Measurements from ENCODE around the gene PLPP2. TPM values are rescaled to one million over a fixed set of nuclear protein-coding genes. Genes with fewer than 3 reads are reported as not detected.

The PLPP2 gene
- total and polyA plus RNA-seq, 9 of the 15 experiments (the other 6 are each of a cell fraction or from before 2014, with no cell fraction given) = 0.51 to 4.4 (median 2.2) TPM; not detected in 1

- TF ChIP-seq TEAD4 (IDR thresholded peaks at IDR 0.05; ENCODE audit: low read length) (no peak), TEAD4 (CRISPR knock-in tag; IDR thresholded peaks at IDR 0.05; ENCODE audit: borderline replicate concordance) (no peak), ZNF740 (CRISPR knock-in tag; IDR thresholded peaks at IDR 0.05) (no peak), ZNF740 (tag; IDR thresholded peaks at IDR 0.05) (no peak), ATF6 (CRISPR knock-in tag; IDR thresholded peaks at IDR 0.05) (no peak), TGIF2 (CRISPR knock-in tag; IDR thresholded peaks at IDR 0.05) (no peak), ETV6 (IDR thresholded peaks at IDR 0.05; ENCODE audit: borderline replicate concordance in 1 of 2, low read depth in 2 of 2, low read length in 1 of 2) (no peak), ETV6 (CRISPR knock-in tag; IDR thresholded peaks at IDR 0.05; ENCODE audit: borderline replicate concordance) (no peak), TBL1XR1 (IDR thresholded peaks at IDR 0.05; ENCODE audit: low read length in 2 of 2) (no peak), YY1 (IDR thresholded peaks at IDR 0.05; ENCODE audit: borderline replicate concordance in 1 of 3, control insufficient read depth in 1 of 3, extremely low read depth in 1 of 3, insufficient read depth in 3 of 3, insufficient read length in 1 of 3, insufficient replicate concordance in 2 of 3, low read depth in 1 of 3, low read length in 2 of 3) (peak in 1 of 3 experiments; percentile 23), NR4A1 (CRISPR knock-in tag; IDR thresholded peaks at IDR 0.05) (no peak), NR4A1 (tag; IDR thresholded peaks at IDR 0.05) (no peak), ZNF592 (IDR thresholded peaks at IDR 0.05) (no peak), MAFG (tag; conservative IDR thresholded peaks at IDR 0.05) (no peak), L3MBTL2 (IDR thresholded peaks at IDR 0.05) (no peak), ETS2 (tag; IDR thresholded peaks at IDR 0.05; ENCODE audit: borderline replicate concordance, poor library complexity, severe bottlenecking) (no peak), HOXB6 (CRISPR knock-in tag; IDR thresholded peaks at IDR 0.05; ENCODE audit: borderline replicate concordance) (no peak), PREB (CRISPR knock-in tag; IDR thresholded peaks at IDR 0.05) (no peak)
Observed at GRCh38 chr19:294946-295686, 3.9 kb upstream of the PLPP2 start (continued).

Measured in K562 (cell line).